Ishikawa (cell line): ENCODE results near the gene ARCN1.

Source experiments
- CEBPB ChIP-seq: IDR thresholded peaks from 2 replicates; pipeline ENCODE4 v1.6.1; 2012
- CREB1 ChIP-seq: IDR thresholded peaks from 2 replicates; pipeline ENCODE4 v1.6.1; 2012; ENCODE audit warnings: low read depth
- EGR1 ChIP-seq: IDR thresholded peaks from 2 replicates; pipeline ENCODE4 v1.6.1; 2012
- EP300 ChIP-seq: IDR thresholded peaks from 2 replicates; pipeline ENCODE4 v1.6.1; 2012; ENCODE audit warnings: borderline replicate concordance
- FOXM1 ChIP-seq: IDR thresholded peaks from 2 replicates; pipeline ENCODE4 v1.6.1; 2012; ENCODE audit warnings: low read depth, borderline replicate concordance
- MAX ChIP-seq: IDR thresholded peaks from 2 replicates; pipeline ENCODE4 v1.6.1; 2012
- NFIC ChIP-seq: IDR thresholded peaks from 2 replicates; pipeline ENCODE4 v1.6.1; 2012
- RAD21 ChIP-seq: IDR thresholded peaks from 2 replicates; pipeline ENCODE4 v1.6.1; 2012; ENCODE audit warnings: low read depth
- TAF1 ChIP-seq: IDR thresholded peaks from 2 replicates; pipeline ENCODE4 v1.6.1; 2012; ENCODE audit warnings: low read depth, mild to moderate bottlenecking
- TCF12 ChIP-seq: IDR thresholded peaks from 2 replicates; pipeline ENCODE4 v1.6.1; 2012; ENCODE audit warnings: low read depth
- TEAD4 ChIP-seq: IDR thresholded peaks from 2 replicates; pipeline ENCODE4 v1.6.1; 2012
- YY1 ChIP-seq: IDR thresholded peaks from 2 replicates; pipeline ENCODE4 v1.6.1; 2012; ENCODE audit warnings: low read depth
- ZBTB7A ChIP-seq: IDR thresholded peaks from 2 replicates; pipeline ENCODE4 v1.6.1; 2012; ENCODE audit warnings: low read depth
- TF ChIP-seq, protein P1 (sequence below): IDR thresholded peaks from 2 replicates; pipeline ENCODE4 v1.6.1; 2012
- TF ChIP-seq, protein P2 (sequence below): IDR thresholded peaks from 2 replicates; pipeline ENCODE4 v1.6.1; 2012; ENCODE audit warnings: low read depth, mild to moderate bottlenecking

Gene ARCN1

DNA sequence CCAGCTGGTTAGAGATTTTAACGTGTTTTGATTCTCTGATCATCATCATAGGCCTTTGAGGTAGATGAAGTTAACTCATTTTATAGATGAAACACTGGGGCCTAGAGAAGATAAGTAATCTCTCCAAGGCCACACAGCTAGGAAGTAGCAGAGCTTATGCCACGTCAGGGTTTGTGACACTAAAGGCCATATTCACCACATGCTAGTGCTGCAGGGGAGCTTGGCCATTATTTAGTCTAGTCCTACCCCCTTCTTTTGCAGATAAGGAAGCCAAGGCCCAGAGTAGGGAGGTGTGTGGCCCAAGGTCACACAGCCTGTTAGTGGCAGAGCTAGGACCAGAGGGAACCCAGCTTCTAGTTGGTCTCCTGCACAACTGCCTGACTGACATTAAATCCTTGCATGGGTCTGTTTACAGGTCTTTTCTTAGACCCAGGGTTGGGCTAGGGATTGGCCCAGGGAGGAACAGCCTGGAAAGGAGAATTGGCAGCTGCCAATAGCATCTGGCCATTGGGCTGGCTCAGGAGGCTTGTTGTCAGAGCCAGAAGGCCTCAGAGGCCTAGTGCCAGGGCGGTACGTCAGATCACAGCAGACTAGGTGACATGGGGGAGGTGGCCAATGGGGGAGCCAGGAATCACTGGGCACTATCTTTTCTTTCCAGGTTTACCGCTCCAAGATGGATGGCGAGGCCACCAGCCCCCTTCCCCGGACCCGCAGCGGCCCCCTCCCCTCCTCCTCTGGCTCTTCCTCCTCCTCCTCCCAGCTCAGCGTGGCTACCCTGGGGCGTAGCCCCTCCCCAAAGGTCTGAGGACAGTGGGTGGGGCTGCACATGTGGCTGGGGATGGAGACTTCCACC lies 71.2 kb downstream of the ARCN1 start:
- TF ChIP-seq MAX (no peak), YY1 (no peak), EP300 (no peak), TAF1 (no peak), CREB1 (no peak), TCF12 (no peak), EGR1 (no peak), RAD21 (no peak), ZBTB7A (no peak), CEBPB (no peak)
- TF ChIP-seq, protein P1, sequence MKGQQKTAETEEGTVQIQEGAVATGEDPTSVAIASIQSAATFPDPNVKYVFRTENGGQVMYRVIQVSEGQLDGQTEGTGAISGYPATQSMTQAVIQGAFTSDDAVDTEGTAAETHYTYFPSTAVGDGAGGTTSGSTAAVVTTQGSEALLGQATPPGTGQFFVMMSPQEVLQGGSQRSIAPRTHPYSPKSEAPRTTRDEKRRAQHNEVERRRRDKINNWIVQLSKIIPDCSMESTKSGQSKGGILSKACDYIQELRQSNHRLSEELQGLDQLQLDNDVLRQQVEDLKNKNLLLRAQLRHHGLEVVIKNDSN = no peak
- TF ChIP-seq, protein P2, sequence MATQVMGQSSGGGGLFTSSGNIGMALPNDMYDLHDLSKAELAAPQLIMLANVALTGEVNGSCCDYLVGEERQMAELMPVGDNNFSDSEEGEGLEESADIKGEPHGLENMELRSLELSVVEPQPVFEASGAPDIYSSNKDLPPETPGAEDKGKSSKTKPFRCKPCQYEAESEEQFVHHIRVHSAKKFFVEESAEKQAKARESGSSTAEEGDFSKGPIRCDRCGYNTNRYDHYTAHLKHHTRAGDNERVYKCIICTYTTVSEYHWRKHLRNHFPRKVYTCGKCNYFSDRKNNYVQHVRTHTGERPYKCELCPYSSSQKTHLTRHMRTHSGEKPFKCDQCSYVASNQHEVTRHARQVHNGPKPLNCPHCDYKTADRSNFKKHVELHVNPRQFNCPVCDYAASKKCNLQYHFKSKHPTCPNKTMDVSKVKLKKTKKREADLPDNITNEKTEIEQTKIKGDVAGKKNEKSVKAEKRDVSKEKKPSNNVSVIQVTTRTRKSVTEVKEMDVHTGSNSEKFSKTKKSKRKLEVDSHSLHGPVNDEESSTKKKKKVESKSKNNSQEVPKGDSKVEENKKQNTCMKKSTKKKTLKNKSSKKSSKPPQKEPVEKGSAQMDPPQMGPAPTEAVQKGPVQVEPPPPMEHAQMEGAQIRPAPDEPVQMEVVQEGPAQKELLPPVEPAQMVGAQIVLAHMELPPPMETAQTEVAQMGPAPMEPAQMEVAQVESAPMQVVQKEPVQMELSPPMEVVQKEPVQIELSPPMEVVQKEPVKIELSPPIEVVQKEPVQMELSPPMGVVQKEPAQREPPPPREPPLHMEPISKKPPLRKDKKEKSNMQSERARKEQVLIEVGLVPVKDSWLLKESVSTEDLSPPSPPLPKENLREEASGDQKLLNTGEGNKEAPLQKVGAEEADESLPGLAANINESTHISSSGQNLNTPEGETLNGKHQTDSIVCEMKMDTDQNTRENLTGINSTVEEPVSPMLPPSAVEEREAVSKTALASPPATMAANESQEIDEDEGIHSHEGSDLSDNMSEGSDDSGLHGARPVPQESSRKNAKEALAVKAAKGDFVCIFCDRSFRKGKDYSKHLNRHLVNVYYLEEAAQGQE = no peak

- TF ChIP-seq CREB1 = no peak
- TF ChIP-seq, protein P2 = no peak
- TF ChIP-seq TAF1 = no peak
- no peak for TF ChIP-seq EGR1
- TF ChIP-seq NFIC = no peak
- TF ChIP-seq ZBTB7A = no peak
- TF ChIP-seq TCF12 = no peak
- TF ChIP-seq TEAD4 = no peak
- TF ChIP-seq MAX = no peak
- TF ChIP-seq, protein P1 = no peak
- TF ChIP-seq EP300 = no peak
- TF ChIP-seq FOXM1 = no peak
Measured at GRCh38 chr11:118643995-118644345, 71.8 kb downstream of the ARCN1 start.

GRCh38 chr11:118644496-118644895 lies 72.3 kb downstream of the ARCN1 start:
- TF ChIP-seq RAD21 (no peak), FOXM1 (no peak), NFIC (no peak), CEBPB (no peak), CREB1 (no peak), YY1 (no peak), EGR1 (no peak), ZBTB7A (no peak), MAX (no peak)
- TF ChIP-seq, protein P1 = no peak

GRCh38 chr11:118645066-118645715 lies 73.0 kb downstream of the ARCN1 start:
- TF ChIP-seq EP300 = no peak
- TF ChIP-seq, protein P2 = no peak
- TF ChIP-seq EGR1 = no peak
- TF ChIP-seq, protein P1 = no peak
- TF ChIP-seq TEAD4 = no peak
- no peak for TF ChIP-seq TCF12
- TF ChIP-seq NFIC = no peak
- no peak for TF ChIP-seq RAD21
- no peak for TF ChIP-seq MAX
- TF ChIP-seq FOXM1 = no peak
- no peak for TF ChIP-seq CREB1
- no peak for TF ChIP-seq TAF1
- TF ChIP-seq ZBTB7A = no peak
- TF ChIP-seq YY1 = no peak
- TF ChIP-seq CEBPB = no peak
